ENCODE data around the gene NFYA. TPM values are rescaled to one million over a fixed set of nuclear protein-coding genes. Genes with fewer than 3 reads are reported as not detected.

NFYA gene
- total and polyA plus RNA-seq, 2 of the 4 experiments (the other 2 are of a cell fraction), result 10.9 to 28.5 TPM

- Histone ChIP-seq H3K9ac (ENCODE audit: low read depth, low read length) (no peak overlapping the region), H3K36me3 (ENCODE audit: control insufficient read depth, insufficient read depth, low read length) (no peaks in the 10 kb centered on the region), H3K4ac (ENCODE audit: low read depth, low read length) (no peak overlapping the region), H2AK5ac (ENCODE audit: low read depth, low read length) (no peak overlapping the region), H3K56ac (ENCODE audit: extremely low read depth, insufficient read depth, low read length) (no peak overlapping the region), H3K79me1 (ENCODE audit: low read depth in 1 of 2, low read length in 2 of 2) (no peaks in the 10 kb centered on the region), H4K8ac (ENCODE audit: low read depth in 2 of 2, low read length in 2 of 2) (no peak overlapping the region), H2AK9ac (replicated peaks; ENCODE audit: low read depth, low read length, poor library complexity) (no peak overlapping the region), H2BK20ac (ENCODE audit: low read depth, low read length) (no peak overlapping the region), H4K5ac (ENCODE audit: low read depth, low read length) (no peak overlapping the region), H3K4me3 (ENCODE audit: insufficient read depth, low read depth, low read length) (no peak overlapping the region), H3K18ac (ENCODE audit: low read depth, low read length) (no peak overlapping the region), H3K9me3 (ENCODE audit: control insufficient read depth, insufficient read depth, low read length) (no peaks in the 10 kb centered on the region), H2BK5ac (ENCODE audit: low read depth, low read length, poor library complexity, severe bottlenecking) (no peak overlapping the region), H3K14ac (replicated peaks; ENCODE audit: low read depth, low read length) (no peak overlapping the region), H4K20me1 (ENCODE audit: insufficient read depth, low read length) (no peaks in the 10 kb centered on the region), H3K27ac (ENCODE audit: insufficient read depth, low read length) (no peak overlapping the region), H4K91ac (ENCODE audit: insufficient read depth, low read depth, low read length) (no peak overlapping the region), H2BK15ac (ENCODE audit: low read depth, low read length) (no peak overlapping the region), H2BK120ac (ENCODE audit: low read depth, low read length) (no peak overlapping the region), H3K4me1 (ENCODE audit: control insufficient read depth, insufficient read depth, low read length) (no peaks in the 10 kb centered on the region), H2AFZ (replicated peaks; ENCODE audit: low read length, poor library complexity) (no peak overlapping the region), H3K9me1 (ENCODE audit: insufficient read depth, low read length) (0 out of 2 replicates have a peak, but pooled peaks cover 4% of the 10 kb centered on the region), H3K27me3 (ENCODE audit: control insufficient read depth, insufficient read depth, low read length) (peaks cover 16% of the 10 kb centered on the region), H3K23ac (ENCODE audit: low read depth, low read length) (no peak overlapping the region), H3K4me2 (ENCODE audit: low read depth, low read length) (no peak overlapping the region)
- in situ Hi-C loops (cut with MboI; ENCODE audit: low sequenced_read_pairs) (loop anchor here (25.0 kb wide), 2 partner anchors 1062 to 1687 kb away; no protein-coding TSS in a partner anchor), dilution Hi-C loops (cut with HindIII; ENCODE audit: low sequenced_read_pairs, unreplicated experiment) (no loop called here), intact Hi-C loops (cut with micrococcal nuclease) (no loop called here)
- BruUV-seq (replicated peaks), result no TSS peak
- TF ChIP-seq NFE2L2 (IDR thresholded peaks at IDR 0.05; ENCODE audit: low read depth, low read length) (no peak), RFX5 (IDR thresholded peaks at IDR 0.05; ENCODE audit: low read depth, low read length) (no peak), RAD21 (IDR thresholded peaks at IDR 0.05; ENCODE audit: low read length) (no peak), FOS (IDR thresholded peaks at IDR 0.05; ENCODE audit: low read depth, low read length) (no peak), ELK1 (IDR thresholded peaks at IDR 0.05; ENCODE audit: borderline replicate concordance, low read depth, low read length) (no peak), CEBPB (IDR thresholded peaks at IDR 0.05; ENCODE audit: low read depth, low read length) (no peak), MAFK (IDR thresholded peaks at IDR 0.05; ENCODE audit: low read depth, low read length) (no peak), POLR2A (IDR thresholded peaks at IDR 0.05; ENCODE audit: low read depth, low read length) (no peak)
- POLR2A ChIA-PET (ENCODE audit: unreplicated experiment), result no interaction called here
- DNase-seq, result no peak
- no CpG with 5 or more reads among the region's 1 CpG for WGBS, 2 experiments (ENCODE audit: extremely low coverage in 2 of 2, insufficient read length in 1 of 2)
- ATAC-seq (ENCODE audit: low read depth), result peak; percentile 59
- CTCF ChIA-PET, result no interaction called here
Observed at GRCh38 chr6:41049521-41049920, 23.3 kb upstream of the NFYA start.

All from IMR-90 (cell line).